OCI-LY3 (cell line): ENCODE results near the gene CCDC134.
A peak's percentile ranks its signal among the peaks of the same experiment; 100 is the strongest.
"Not testable (repeated sequence)": the region's sequence is repeated elsewhere in the genome, so short reads cannot be mapped to it uniquely, and the experiment has no call there.

Experiments used
- H2AFZ ChIP-seq: fragments of 200-600, 300-600 bp; shearing (Covaris generic); 2 replicates; pipeline ENCODE4 v1.6.0; 2014; ENCODE audit warnings: antibody characterized with exemption, low read depth, low read length
- H3K27ac ChIP-seq: fragments of 200-600, 300-600 bp; sonication (generic); 2 replicates; pipeline ENCODE4 v1.5.1; 2014; ENCODE audit warnings: mild to moderate bottlenecking, low read length, moderate library complexity, mixed read lengths
- H3K27me3 ChIP-seq: fragments of 200-600, 300-600 bp; sonication (generic); 2 replicates; pipeline ENCODE4 v1.6.1; 2014; ENCODE audit warnings: low read depth, low read length, mixed read lengths
- H3K36me3 ChIP-seq: fragments of 200-600, 300-600 bp; sonication (generic); replicated peaks from 2 replicates; pipeline ENCODE3; 2014; ENCODE audit warnings: low read depth, low read length, mixed read lengths
- H3K4me1 ChIP-seq: fragments of 300-600, 200-600 bp; sonication (generic); 2 replicates; pipeline ENCODE4 v1.6.1; 2014; ENCODE audit warnings: low read length, mixed read lengths
- H3K4me2 ChIP-seq: fragments of 200-600, 300-600 bp; sonication (generic); 2 replicates; pipeline ENCODE4 v1.6.1; 2014; ENCODE audit warnings: low read length, mixed read lengths
- H3K4me3 ChIP-seq: fragments of 300-600, 200-600 bp; sonication (generic); 2 replicates; pipeline ENCODE4 v1.5.1; 2014; ENCODE audit warnings: antibody characterized with exemption, mild to moderate bottlenecking, low read length, moderate library complexity
- H3K79me2 ChIP-seq: fragments of 300-600, 200-600 bp; shearing (Covaris generic); 2 replicates; pipeline ENCODE4 v1.6.1; 2014; ENCODE audit warnings: mild to moderate bottlenecking, low read length, mixed read lengths
- H3K9ac ChIP-seq: fragments of 300-600, 200-600 bp; shearing (Covaris generic); 2 replicates; pipeline ENCODE4 v1.6.0; 2014; ENCODE audit warnings: mild to moderate bottlenecking, low read length, moderate library complexity
- H3K9me3 ChIP-seq: fragments of 200-600, 300-600 bp; shearing (Covaris generic); 2 replicates; pipeline ENCODE4 v1.6.1; 2014; ENCODE audit warnings: low read length, mixed read lengths; ENCODE audit not compliant: insufficient read depth
- H4K20me1 ChIP-seq: fragments of 200-600, 300-600 bp; sonication (generic); 2 replicates; pipeline ENCODE4 v1.6.1; 2016; ENCODE audit warnings: low read length, mixed read lengths; ENCODE audit not compliant: insufficient read depth
- EZH2phosphoT487 ChIP-seq: fragments of 200-600 bp; shearing (Covaris generic); IDR thresholded peaks from 2 replicates; pipeline ENCODE4 v1.6.1; 2018; ENCODE audit warnings: antibody characterized with exemption, mixed run types, low read depth
- TF ChIP-seq, protein P1 (sequence below): fragments of 200-600, 300-600 bp; sonication (generic); IDR thresholded peaks from 2 replicates; pipeline ENCODE4 v1.5.1; 2014; ENCODE audit warnings: antibody characterized with exemption, low read length, low read depth

Gene CCDC134

GRCh38 chr22:41834005-41834944 lies 33.8 kb downstream of the CCDC134 start:
- H3K4me3 ChIP-seq = peak overlapping the region; percentile 89
- no peaks in the 10 kb centered on the region for H3K27me3 ChIP-seq
- peak overlapping the region; percentile 80 for H3K4me2 ChIP-seq
- peaks cover 31% of the 10 kb centered on the region for H3K4me1 ChIP-seq
- peaks cover 76% of the 10 kb centered on the region for H3K79me2 ChIP-seq
- H3K36me3 ChIP-seq = peaks cover 51% of the 10 kb centered on the region
- peak overlapping the region; percentile 87 for H3K9ac ChIP-seq
- H3K27ac ChIP-seq = peak overlapping the region; percentile 89
- no peak overlapping the region for H2AFZ ChIP-seq
- H4K20me1 ChIP-seq = peaks cover 42% of the 10 kb centered on the region
- peaks cover 9% of the 10 kb centered on the region for H3K9me3 ChIP-seq
- TF ChIP-seq, protein P1, sequence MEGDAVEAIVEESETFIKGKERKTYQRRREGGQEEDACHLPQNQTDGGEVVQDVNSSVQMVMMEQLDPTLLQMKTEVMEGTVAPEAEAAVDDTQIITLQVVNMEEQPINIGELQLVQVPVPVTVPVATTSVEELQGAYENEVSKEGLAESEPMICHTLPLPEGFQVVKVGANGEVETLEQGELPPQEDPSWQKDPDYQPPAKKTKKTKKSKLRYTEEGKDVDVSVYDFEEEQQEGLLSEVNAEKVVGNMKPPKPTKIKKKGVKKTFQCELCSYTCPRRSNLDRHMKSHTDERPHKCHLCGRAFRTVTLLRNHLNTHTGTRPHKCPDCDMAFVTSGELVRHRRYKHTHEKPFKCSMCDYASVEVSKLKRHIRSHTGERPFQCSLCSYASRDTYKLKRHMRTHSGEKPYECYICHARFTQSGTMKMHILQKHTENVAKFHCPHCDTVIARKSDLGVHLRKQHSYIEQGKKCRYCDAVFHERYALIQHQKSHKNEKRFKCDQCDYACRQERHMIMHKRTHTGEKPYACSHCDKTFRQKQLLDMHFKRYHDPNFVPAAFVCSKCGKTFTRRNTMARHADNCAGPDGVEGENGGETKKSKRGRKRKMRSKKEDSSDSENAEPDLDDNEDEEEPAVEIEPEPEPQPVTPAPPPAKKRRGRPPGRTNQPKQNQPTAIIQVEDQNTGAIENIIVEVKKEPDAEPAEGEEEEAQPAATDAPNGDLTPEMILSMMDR = no peak
- no peak for TF ChIP-seq EZH2phosphoT487

- H3K27me3 ChIP-seq, H3K4me2 ChIP-seq, H3K27ac ChIP-seq, H3K9ac ChIP-seq, H3K9me3 ChIP-seq, H2AFZ ChIP-seq, H3K4me3 ChIP-seq: not testable (repeated sequence)
- Histone ChIP-seq H3K79me2 (peaks cover 88% of the 10 kb centered on the region), H3K4me1 (peaks cover 43% of the 10 kb centered on the region), H4K20me1 (peaks cover 54% of the 10 kb centered on the region), H3K36me3 (peaks cover 61% of the 10 kb centered on the region)
Observed at GRCh38 chr22:41835462-41835861, 35.0 kb downstream of the CCDC134 start.

DNA sequence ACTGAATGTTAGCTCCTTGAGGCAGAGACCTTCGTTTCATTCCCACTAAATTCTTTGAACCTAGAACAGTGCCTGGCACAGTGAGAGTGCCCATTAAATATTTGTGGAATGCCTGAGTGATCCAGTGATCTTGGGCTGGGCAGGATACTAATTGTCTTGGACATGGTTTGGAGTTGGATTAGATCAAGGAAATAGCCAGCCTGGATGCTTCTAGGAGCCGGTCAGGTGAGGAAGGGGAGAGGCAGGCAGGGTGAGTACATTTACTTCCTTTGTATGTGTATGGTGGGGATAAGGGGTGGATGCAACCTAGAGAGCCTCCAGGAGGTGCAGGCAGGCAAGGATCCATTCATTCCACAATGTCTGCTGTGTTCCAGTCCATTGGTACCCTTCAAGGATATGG lies 36.1 kb downstream of the CCDC134 start:
- peaks cover 65% of the 10 kb centered on the region for H4K20me1 ChIP-seq
- peaks cover 6% of the 10 kb centered on the region for H3K9me3 ChIP-seq
- no peak overlapping the region for H3K9ac ChIP-seq
- H3K4me1 ChIP-seq = peaks cover 45% of the 10 kb centered on the region
- H2AFZ ChIP-seq = no peak overlapping the region
- H3K4me3 ChIP-seq = no peak overlapping the region
- H3K79me2 ChIP-seq = peaks cover 96% of the 10 kb centered on the region
- H3K27me3 ChIP-seq = no peaks in the 10 kb centered on the region
- H3K4me2 ChIP-seq = no peak overlapping the region
- TF ChIP-seq, protein P1 = no peak
- TF ChIP-seq EZH2phosphoT487 = no peak
- H3K36me3 ChIP-seq = peaks cover 68% of the 10 kb centered on the region
- no peak overlapping the region for H3K27ac ChIP-seq

- H2AFZ ChIP-seq = no peak overlapping the region
- H3K9ac ChIP-seq = no peak overlapping the region
- no peaks in the 10 kb centered on the region for H3K9me3 ChIP-seq
- no peak overlapping the region for H3K4me2 ChIP-seq
- no peak for TF ChIP-seq EZH2phosphoT487
- TF ChIP-seq, protein P1 = no peak
- peaks cover 43% of the 10 kb centered on the region for H3K4me1 ChIP-seq
- H3K36me3 ChIP-seq = peaks cover 77% of the 10 kb centered on the region
- H3K27me3 ChIP-seq = no peaks in the 10 kb centered on the region
- peaks cover 89% of the 10 kb centered on the region for H4K20me1 ChIP-seq
- H3K27ac ChIP-seq = peak overlapping the region; percentile 8; the same call in 1 of the 2 replicates
- peaks cover 99% of the 10 kb centered on the region for H3K79me2 ChIP-seq
- no peak overlapping the region for H3K4me3 ChIP-seq
Observed at GRCh38 chr22:41838842-41839618, 38.6 kb downstream of the CCDC134 start.
